ENCODE measurements around the gene PDE7B. TPM values are rescaled to one million over a fixed set of nuclear protein-coding genes. Genes with fewer than 3 reads are reported as not detected.

The PDE7B gene
- total RNA-seq, 2 experiments from 2014 or later: 0.58 to 0.68 TPM

GRCh38 chr6:135946674-135947073, 95.2 kb downstream of the PDE7B start:
- ChIA-PET CTCF (no interaction called here), POLR2A (no interaction called here)

GRCh38 chr6:135950669-135951068, 99.2 kb downstream of the PDE7B start:
- H3K27ac Mint-ChIP-seq: no peak overlapping the region
- CTCF ChIA-PET: no interaction called here
- H3K36me3 Mint-ChIP-seq (ENCODE audit: low read depth): no peaks in the 10 kb centered on the region
- H3K9me3 Mint-ChIP-seq: no peaks in the 10 kb centered on the region
- DNase-seq (no peak), ATAC-seq (no peak)
- H3K4me1 Mint-ChIP-seq (ENCODE audit: low read depth): no peaks in the 10 kb centered on the region
- POLR2A ChIA-PET: no interaction called here
- intact Hi-C loops (cut with micrococcal nuclease): no loop called here
- no peak overlapping the region for H3K4me3 Mint-ChIP-seq
- no peaks in the 10 kb centered on the region for H3K27me3 Mint-ChIP-seq
- TF ChIP-seq CTCF (IDR thresholded peaks at IDR 0.05): no peak

More at GRCh38 chr6:135946674-135947073, 95.2 kb downstream of the PDE7B start:
- no peak for TF ChIP-seq CTCF (IDR thresholded peaks at IDR 0.05)
- Mint-ChIP-seq H3K27me3 (no peaks in the 10 kb centered on the region), H3K36me3 (ENCODE audit: low read depth) (no peaks in the 10 kb centered on the region), H3K9me3 (no peaks in the 10 kb centered on the region), H3K27ac (no peak overlapping the region), H3K4me1 (ENCODE audit: low read depth) (no peaks in the 10 kb centered on the region), H3K4me3 (no peak overlapping the region)
- intact Hi-C loops (cut with micrococcal nuclease): no loop called here
- DNase-seq (no peak), ATAC-seq (no peak)

- no peaks in the 10 kb centered on the region for H3K27me3 Mint-ChIP-seq
- H3K27ac Mint-ChIP-seq: no peak overlapping the region
- ATAC-seq (no peak), DNase-seq (no peak)
- intact Hi-C loops (cut with micrococcal nuclease): no loop called here
- H3K9me3 Mint-ChIP-seq: no peaks in the 10 kb centered on the region
- H3K4me1 Mint-ChIP-seq (ENCODE audit: low read depth): no peaks in the 10 kb centered on the region
- no peak overlapping the region for H3K4me3 Mint-ChIP-seq
- H3K36me3 Mint-ChIP-seq (ENCODE audit: low read depth): no peaks in the 10 kb centered on the region
- POLR2A ChIA-PET: no interaction called here
- no peak for TF ChIP-seq CTCF (IDR thresholded peaks at IDR 0.05)
- CTCF ChIA-PET: no interaction called here
Observed at GRCh38 chr6:135951169-135951568, 99.7 kb downstream of the PDE7B start.

GRCh38 chr6:135953818-135954217, 102.3 kb downstream of the PDE7B start:
- no peaks in the 10 kb centered on the region for H3K4me1 Mint-ChIP-seq (ENCODE audit: low read depth)
- H3K27ac Mint-ChIP-seq: no peak overlapping the region
- intact Hi-C loops (cut with micrococcal nuclease): no loop called here
- POLR2A ChIA-PET: no interaction called here
- no peaks in the 10 kb centered on the region for H3K9me3 Mint-ChIP-seq
- no peak overlapping the region for H3K4me3 Mint-ChIP-seq
- no peak for TF ChIP-seq CTCF (IDR thresholded peaks at IDR 0.05)
- no peaks in the 10 kb centered on the region for H3K36me3 Mint-ChIP-seq (ENCODE audit: low read depth)
- CTCF ChIA-PET: no interaction called here
- DNase-seq (no peak), ATAC-seq (no peak)
- no peaks in the 10 kb centered on the region for H3K27me3 Mint-ChIP-seq

DNA sequence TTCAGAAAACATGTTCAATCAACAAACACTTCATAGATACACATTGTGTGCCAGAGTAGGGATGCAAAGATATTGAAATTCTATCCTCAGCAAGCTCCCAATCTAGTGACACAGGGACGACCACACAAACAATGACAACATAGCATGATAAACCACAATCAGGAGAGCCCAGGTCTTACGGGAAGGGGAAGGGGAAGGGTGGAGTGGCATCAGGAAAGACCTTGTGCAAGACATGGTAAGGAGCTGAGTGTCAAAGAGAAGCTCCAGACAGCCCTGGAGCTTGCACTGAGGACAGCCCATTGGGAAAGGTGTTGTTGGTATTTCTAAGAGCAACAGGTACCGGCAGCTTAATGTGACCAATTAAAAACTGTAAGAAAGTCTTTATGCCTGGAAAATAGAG, 103.6 kb downstream of the PDE7B start:
- no peak for ATAC-seq
- Mint-ChIP-seq H3K4me3 (no peak overlapping the region), H3K27ac (no peak overlapping the region), H3K4me1 (ENCODE audit: low read depth) (no peaks in the 10 kb centered on the region), H3K27me3 (no peaks in the 10 kb centered on the region), H3K36me3 (ENCODE audit: low read depth) (no peaks in the 10 kb centered on the region), H3K9me3 (no peaks in the 10 kb centered on the region)
- no peak for DNase-seq
- POLR2A ChIA-PET: interaction anchor here (0.8 kb wide), 1 partner anchor 60 kb away, joined by 3 read pairs; no protein-coding TSS in a partner anchor
- CTCF ChIA-PET: no interaction called here
- intact Hi-C loops (cut with micrococcal nuclease): no loop called here
- TF ChIP-seq CTCF (IDR thresholded peaks at IDR 0.05): no peak
